AG10803 (cell line): Measurements from ENCODE around the gene GGA2.

Experiments
- DNase-seq: peaks from one replicate; pipeline ENCODE4 v3.0.0; 2010; ENCODE audit warnings: low read depth
- H3K4me3 ChIP-seq: 2 replicates; pipeline ENCODE4 v1.5.1; 2011; ENCODE audit warnings: mild to moderate bottlenecking, low read length, control low read depth
- CTCF ChIP-seq: conservative IDR thresholded peaks from 2 replicates; pipeline ENCODE4 v1.5.1; 2011; ENCODE audit warnings: mild to moderate bottlenecking, low read length, control low read depth, inconsistent platforms

Gene GGA2

GRCh38 chr16:23510164-23510914 is at the start of gene GGA2:
GGA2 (minus strand) TSS chr16:23510494; CDS start chr16:23510411, 83 bp downstream.
- TF ChIP-seq CTCF: no peak
- DNase-seq: peak; percentile 75
- peak within 1 kb of the TSS; percentile 78 for H3K4me3 ChIP-seq

GRCh38 chr16:23557779-23558702 is 47.7 kb upstream of the GGA2 start:
- H3K4me3 ChIP-seq: peak overlapping the region; percentile 94
- TF ChIP-seq CTCF: no peak
- peak; percentile 45 for DNase-seq

- peak; percentile 71 for TF ChIP-seq CTCF
- peak within 1 kb of the TSS; percentile 94 for H3K4me3 ChIP-seq
- DNase-seq: peak; percentile 98
Observed at GRCh38 chr16:23556881-23557778, 46.8 kb upstream of the GGA2 start, which contains the start of the genes EARS2 and UBFD1. EARS2 (minus strand) TSS chr16:23557350; CDS start chr16:23557343, 7 bp downstream. UBFD1 (plus strand) TSS chr16:23557727; CDS start chr16:23557743, 16 bp downstream.

GRCh38 chr16:23554536-23554935 is 44.2 kb upstream of the GGA2 start:
- no peak for TF ChIP-seq CTCF
- H3K4me3 ChIP-seq: no peak overlapping the region
- no peak for DNase-seq

GRCh38 chr16:23552161-23552560 is 41.9 kb upstream of the GGA2 start:
- H3K4me3 ChIP-seq: no peak overlapping the region
- TF ChIP-seq CTCF: no peak
- DNase-seq: no peak

- no peak overlapping the region for H3K4me3 ChIP-seq
- TF ChIP-seq CTCF: no peak
- DNase-seq: no peak
Observed at GRCh38 chr16:23549938-23550337, 39.6 kb upstream of the GGA2 start.
